Measurements from ENCODE around the gene BEND3. TPM values are rescaled to one million over a fixed set of nuclear protein-coding genes. Genes with fewer than 3 reads are reported as not detected.

Gene BEND3
- total RNA-seq, 2 experiments from 2014 or later: 0.82 to 0.92 TPM

- H3K27ac Mint-ChIP-seq: peak overlapping the region; percentile 18
- no peaks in the 10 kb centered on the region for H3K27me3 Mint-ChIP-seq
- CTCF ChIA-PET: no interaction called here
These were observed 69.3 kb downstream of the BEND3 start for GRCh38 chr6:107045826-107046675.

GRCh38 chr6:107033126-107033525 lies 82.2 kb downstream of the BEND3 start:
- ChIA-PET CTCF (interaction anchor here (1.3 kb wide), 1 partner anchor 81 kb away, joined by 5 read pairs; no protein-coding TSS in a partner anchor), POLR2A (no interaction called here)
- no peak overlapping the region for H3K27ac Mint-ChIP-seq
- H3K9me3 ChIP-seq (ENCODE audit: control insufficient read depth in 1 of 2, insufficient read depth in 1 of 2, low read length in 2 of 2): no peaks in the 10 kb centered on the region
- no peak for TF ChIP-seq CTCF (IDR thresholded peaks at IDR 0.05)
- H3K27me3 ChIP-seq (ENCODE audit: control insufficient read depth in 1 of 2, insufficient read depth in 2 of 2, low read length in 2 of 2): no peaks in the 10 kb centered on the region
- ATAC-seq (ENCODE audit: poor library complexity): no peak
- H3K4me1 Mint-ChIP-seq (ENCODE audit: low read depth): peaks cover 45% of the 10 kb centered on the region
- no peak overlapping the region for H3K4me3 Mint-ChIP-seq
- H3K27me3 Mint-ChIP-seq: no peaks in the 10 kb centered on the region
- peaks cover 2% of the 10 kb centered on the region for H3K36me3 ChIP-seq (ENCODE audit: insufficient read depth, low read length)
- H3K27ac ChIP-seq (ENCODE audit: low read depth in 1 of 2, low read length in 2 of 2): no peak overlapping the region
- no peaks in the 10 kb centered on the region for H3K9me3 Mint-ChIP-seq
- peaks cover 34% of the 10 kb centered on the region for H3K36me3 Mint-ChIP-seq (ENCODE audit: low read depth)
- peaks cover 22% of the 10 kb centered on the region for H3K4me1 ChIP-seq (ENCODE audit: insufficient read depth, low read length)
- no peak overlapping the region for H3K4me3 ChIP-seq (ENCODE audit: low read length)
- intact Hi-C loops (cut with DNase I, micrococcal nuclease): loop anchor here in 1 of 2 experiments (5.0 kb wide), 1 partner anchor 924 kb away; the partner anchor contains the start of gene SEC63
- DNase-seq: no peak

More at GRCh38 chr6:107045826-107046675, 69.3 kb downstream of the BEND3 start:
- H3K4me1 ChIP-seq (ENCODE audit: insufficient read depth, low read length): no peaks in the 10 kb centered on the region
- no peaks in the 10 kb centered on the region for H3K9me3 ChIP-seq (ENCODE audit: control insufficient read depth in 1 of 2, insufficient read depth in 1 of 2, low read length in 2 of 2)
- H3K27me3 ChIP-seq (ENCODE audit: control insufficient read depth in 1 of 2, insufficient read depth in 2 of 2, low read length in 2 of 2): no peaks in the 10 kb centered on the region
- DNase-seq: no peak
- TF ChIP-seq CTCF (IDR thresholded peaks at IDR 0.05): no peak
- H3K27ac ChIP-seq (ENCODE audit: low read depth in 1 of 2, low read length in 2 of 2): no peak overlapping the region
- H3K4me3 ChIP-seq (ENCODE audit: low read length): no peak overlapping the region
- H3K36me3 ChIP-seq (ENCODE audit: insufficient read depth, low read length): peaks cover 36% of the 10 kb centered on the region
- H3K4me3 Mint-ChIP-seq: no peak overlapping the region
- no peaks in the 10 kb centered on the region for H3K9me3 Mint-ChIP-seq
- no peaks in the 10 kb centered on the region for H3K4me1 Mint-ChIP-seq (ENCODE audit: low read depth)
- POLR2A ChIA-PET: interaction anchor here (1.0 kb wide), 1 partner anchor 15 kb away, joined by 3 read pairs; no protein-coding TSS in a partner anchor
- no peak for ATAC-seq (ENCODE audit: poor library complexity)
- intact Hi-C loops (cut with DNase I, micrococcal nuclease): no loop called here
- peaks cover 66% of the 10 kb centered on the region for H3K36me3 Mint-ChIP-seq (ENCODE audit: low read depth)

- intact Hi-C loops (cut with DNase I, micrococcal nuclease): loop anchor here in 1 of 2 experiments (5.0 kb wide), 1 partner anchor 925 kb away; the partner anchor contains the start of gene SEC63
- no peak overlapping the region for H3K4me3 ChIP-seq (ENCODE audit: low read length)
- no peak overlapping the region for H3K27ac ChIP-seq (ENCODE audit: low read depth in 1 of 2, low read length in 2 of 2)
- CTCF ChIA-PET: no interaction called here
- H3K27ac Mint-ChIP-seq: no peak overlapping the region
- peaks cover 45% of the 10 kb centered on the region for H3K4me1 Mint-ChIP-seq (ENCODE audit: low read depth)
- H3K4me1 ChIP-seq (ENCODE audit: insufficient read depth, low read length): peaks cover 22% of the 10 kb centered on the region
- no peaks in the 10 kb centered on the region for H3K27me3 Mint-ChIP-seq
- H3K9me3 ChIP-seq (ENCODE audit: control insufficient read depth in 1 of 2, insufficient read depth in 1 of 2, low read length in 2 of 2): no peaks in the 10 kb centered on the region
- no peak overlapping the region for H3K4me3 Mint-ChIP-seq
- H3K36me3 Mint-ChIP-seq (ENCODE audit: low read depth): peaks cover 34% of the 10 kb centered on the region
- ATAC-seq (ENCODE audit: poor library complexity): no peak
- no peaks in the 10 kb centered on the region for H3K27me3 ChIP-seq (ENCODE audit: control insufficient read depth in 1 of 2, insufficient read depth in 2 of 2, low read length in 2 of 2)
- no peak for DNase-seq
- no peak for TF ChIP-seq CTCF (IDR thresholded peaks at IDR 0.05)
- H3K9me3 Mint-ChIP-seq: no peaks in the 10 kb centered on the region
- POLR2A ChIA-PET: no interaction called here
- peaks cover 2% of the 10 kb centered on the region for H3K36me3 ChIP-seq (ENCODE audit: insufficient read depth, low read length)
These were observed 83.3 kb downstream of the BEND3 start for GRCh38 chr6:107032051-107032450.

Data from CD4-positive, alpha-beta T cell (primary cell).